HG03280 (cell line): ENCODE data around the gene SLC25A53.
"Not testable (repeated sequence)": the region's sequence is repeated elsewhere in the genome, so short reads cannot be mapped to it uniquely, and the experiment has no call there.

Experiments
- ATAC-seq: cut with Tn5 transposase; IDR thresholded peaks from one replicate; pipeline ENCODE4 v1.9.1; 2021; ENCODE audit warnings: mild to moderate bottlenecking, moderate library complexity; ENCODE audit not compliant: unreplicated experiment

Gene SLC25A53

DNA sequence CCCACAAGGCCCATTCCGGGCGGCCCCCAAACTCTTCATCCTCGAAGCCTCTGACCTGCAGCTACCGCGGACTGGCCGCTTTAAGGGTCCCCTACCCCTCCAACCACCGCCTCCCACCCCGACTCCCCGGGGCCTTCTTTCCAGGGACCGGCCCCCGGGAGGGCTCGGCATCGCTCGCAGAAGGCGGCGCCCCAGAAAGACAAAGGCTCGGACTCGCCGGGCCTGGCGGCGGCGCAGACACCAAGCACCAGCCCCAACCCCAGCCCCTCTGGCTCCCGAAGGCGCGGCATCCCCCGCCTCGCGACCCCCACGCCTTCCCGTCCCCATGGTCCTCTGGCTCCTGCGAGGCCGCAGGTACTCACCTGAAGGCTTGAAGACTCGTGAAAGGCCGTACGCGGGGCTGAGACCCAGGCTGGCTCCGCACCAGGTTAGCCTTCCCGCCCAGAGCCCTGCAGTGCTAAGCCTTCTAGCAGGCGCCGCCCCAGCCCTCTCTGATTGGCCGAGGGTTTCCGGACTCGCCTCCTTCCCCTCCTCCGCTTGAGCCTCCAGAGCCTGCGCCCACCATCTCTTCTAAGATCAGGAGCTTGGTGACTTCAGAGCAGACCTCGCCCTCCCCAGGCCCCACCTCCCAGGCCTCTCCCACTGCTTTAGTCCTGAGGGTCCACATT lies 80.9 kb downstream of the SLC25A53 start, which contains the start of gene TMSB15C:
Gene TMSB15C (minus strand): TSS at position 459 of the 668 bp plus-strand sequence.
- peak; percentile 99 for ATAC-seq

GRCh38 chrX:104062636-104063035 lies 94.2 kb downstream of the SLC25A53 start:
- ATAC-seq = not testable (repeated sequence)

- not testable (repeated sequence) for ATAC-seq
Observed at GRCh38 chrX:104054956-104055355, 101.9 kb downstream of the SLC25A53 start.
